ENCODE data around the gene RNPS1.

RNPS1 gene

DNA sequence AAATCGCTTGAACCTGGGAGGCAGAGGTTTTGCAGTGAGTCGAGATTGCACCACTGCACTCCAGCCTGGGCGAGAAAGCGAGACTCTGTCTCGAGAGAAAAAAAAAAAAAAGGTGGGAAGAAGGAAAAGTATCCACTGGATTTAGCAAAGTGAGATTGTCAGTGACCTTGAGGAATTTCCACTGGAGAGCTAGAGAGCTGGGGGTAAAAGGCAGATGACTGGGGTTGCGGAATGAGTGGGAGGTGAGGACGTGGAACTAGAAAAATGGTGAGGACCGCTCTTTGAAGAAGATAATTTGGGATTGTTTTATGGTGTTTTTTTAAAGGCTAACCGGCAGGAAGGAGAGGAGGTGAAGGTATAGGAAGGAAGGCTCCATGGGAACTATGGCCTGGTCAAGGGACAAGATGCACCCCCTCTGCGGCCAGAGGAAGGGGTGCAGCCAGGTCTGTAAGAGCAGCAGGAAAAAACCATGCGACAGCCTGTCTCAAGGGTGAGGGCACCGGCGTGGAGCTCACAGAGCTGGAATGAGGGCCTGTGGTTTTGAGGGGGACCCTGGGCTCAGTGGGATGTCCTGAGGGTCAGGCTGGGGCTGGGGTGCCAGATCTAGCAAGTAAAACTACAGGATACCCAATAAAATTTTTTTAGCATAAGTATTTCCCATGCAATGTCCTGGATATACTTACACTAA lies 63.4 kb downstream of the RNPS1 start:
- TF ChIP-seq RAD21 (IDR thresholded peaks at IDR 0.05; ENCODE audit: low read depth) (no peak), YY1 (IDR thresholded peaks at IDR 0.05; ENCODE audit: low read depth) (no peak), CEBPB (IDR thresholded peaks at IDR 0.05) (no peak), TAF1 (IDR thresholded peaks at IDR 0.05; ENCODE audit: low read depth) (no peak), FOXM1 (IDR thresholded peaks at IDR 0.05; ENCODE audit: borderline replicate concordance, low read depth) (no peak), NFIC (IDR thresholded peaks at IDR 0.05) (no peak), TCF12 (IDR thresholded peaks at IDR 0.05; ENCODE audit: low read depth) (no peak), CREB1 (IDR thresholded peaks at IDR 0.05; ENCODE audit: low read depth) (no peak), TEAD4 (IDR thresholded peaks at IDR 0.05) (no peak)
- TF ChIP-seq, protein P1, sequence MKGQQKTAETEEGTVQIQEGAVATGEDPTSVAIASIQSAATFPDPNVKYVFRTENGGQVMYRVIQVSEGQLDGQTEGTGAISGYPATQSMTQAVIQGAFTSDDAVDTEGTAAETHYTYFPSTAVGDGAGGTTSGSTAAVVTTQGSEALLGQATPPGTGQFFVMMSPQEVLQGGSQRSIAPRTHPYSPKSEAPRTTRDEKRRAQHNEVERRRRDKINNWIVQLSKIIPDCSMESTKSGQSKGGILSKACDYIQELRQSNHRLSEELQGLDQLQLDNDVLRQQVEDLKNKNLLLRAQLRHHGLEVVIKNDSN (IDR thresholded peaks at IDR 0.05) = no peak
- TF ChIP-seq, protein P2, sequence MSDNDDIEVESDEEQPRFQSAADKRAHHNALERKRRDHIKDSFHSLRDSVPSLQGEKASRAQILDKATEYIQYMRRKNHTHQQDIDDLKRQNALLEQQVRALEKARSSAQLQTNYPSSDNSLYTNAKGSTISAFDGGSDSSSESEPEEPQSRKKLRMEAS (IDR thresholded peaks at IDR 0.05) = no peak

All from Ishikawa (cell line).